HT-29 (cell line): Measurements from ENCODE around the gene MRPL12. TPM values are rescaled to one million over a fixed set of nuclear protein-coding genes. Genes with fewer than 3 reads are reported as not detected.
A peak's percentile ranks its signal among the peaks of the same experiment; 100 is the strongest.

Experiments used
- DNase-seq: peaks from one replicate; pipeline ENCODE4 v3.0.0-alpha.2; 2015; ENCODE audit warnings: low spot score
- total RNA-seq: library from RNA; depleted of rRNA; stranded (reverse); fragments of >200 nt; shearing (Covaris generic); gene quantifications from 2 replicates; pipeline ENCODE4 v1.2.3, GENCODE V29; 2014

Gene MRPL12
- total RNA-seq, 1 experiment from 2014 or later: 88.4 TPM

- no peak for DNase-seq
These were observed 20.5 kb upstream of the MRPL12 start for GRCh38 chr17:81682565-81683207.

DNA sequence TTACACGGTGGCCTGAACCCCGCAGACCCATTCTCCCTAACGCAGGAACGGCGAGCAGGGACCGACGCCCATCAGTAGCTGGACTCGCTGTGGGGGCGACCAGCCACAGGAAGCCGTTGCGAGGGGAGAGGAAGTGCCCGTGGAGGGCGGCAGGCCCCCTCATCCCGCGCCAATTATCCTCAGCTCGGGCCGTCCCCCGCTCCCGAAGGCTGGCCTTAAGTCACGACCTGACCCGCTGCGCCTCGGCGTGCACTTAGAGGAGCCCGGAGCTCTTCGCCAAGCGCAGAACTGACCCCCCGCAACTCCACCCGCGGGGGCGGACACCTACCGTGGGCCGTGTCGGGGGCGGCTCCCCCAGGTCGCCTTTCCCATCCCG lies 20.0 kb upstream of the MRPL12 start:
- DNase-seq: no peak

DNA sequence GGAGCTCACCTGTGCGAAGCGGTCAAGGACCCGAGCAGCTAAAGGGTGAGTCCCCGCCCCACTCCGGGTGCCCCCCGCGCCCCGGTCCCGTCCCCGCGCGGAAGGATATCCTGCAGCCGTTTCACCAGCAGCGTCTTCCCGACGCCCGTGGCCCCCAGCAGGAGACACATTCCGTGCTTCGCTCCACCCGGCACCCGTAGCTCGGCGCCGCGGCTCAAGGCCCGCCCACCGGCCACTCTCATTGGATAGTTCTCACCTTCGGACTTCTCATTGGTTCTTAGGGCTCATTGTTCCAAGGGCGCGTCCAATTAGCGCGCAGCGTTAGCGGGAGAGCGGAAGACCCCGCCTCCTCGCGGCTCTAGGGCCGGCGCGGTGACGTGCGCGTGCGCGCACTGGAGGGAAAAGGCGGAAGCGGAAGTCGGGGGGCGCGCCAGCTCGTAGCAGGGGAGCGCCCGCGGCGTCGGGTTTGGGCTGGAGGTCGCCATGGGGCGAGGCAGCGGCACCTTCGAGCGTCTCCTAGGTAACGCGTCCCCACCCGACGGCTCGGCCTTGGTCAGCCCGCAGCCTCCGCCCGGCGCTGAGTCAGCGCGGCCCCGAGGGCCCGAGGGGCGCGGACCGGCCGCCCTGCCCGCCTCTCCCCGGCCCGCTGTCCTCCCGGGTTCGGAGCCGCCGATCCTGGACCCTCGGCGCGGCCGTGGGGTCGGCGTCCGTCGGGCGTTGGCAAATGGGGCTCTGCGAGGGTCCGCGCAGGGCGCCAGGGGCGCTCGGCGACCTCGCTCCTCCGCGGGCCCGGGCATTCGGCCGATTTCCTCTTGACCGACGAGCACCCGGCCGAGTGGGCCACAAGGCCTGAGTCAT lies 19.4 kb upstream of the MRPL12 start, which contains the start of the genes ARL16 and HGS:
Gene ARL16 (minus strand): TSS at position 214 of the 858 bp plus-strand sequence. CDS start 44 bp downstream, at position 170.
Gene HGS (plus strand): TSS at position 428 of the 858 bp plus-strand sequence. CDS start 56 bp downstream, at position 484.
- peak; percentile 99 for DNase-seq

- DNase-seq: no peak
These were observed 18.7 kb upstream of the MRPL12 start for GRCh38 chr17:81684442-81684911.

DNA sequence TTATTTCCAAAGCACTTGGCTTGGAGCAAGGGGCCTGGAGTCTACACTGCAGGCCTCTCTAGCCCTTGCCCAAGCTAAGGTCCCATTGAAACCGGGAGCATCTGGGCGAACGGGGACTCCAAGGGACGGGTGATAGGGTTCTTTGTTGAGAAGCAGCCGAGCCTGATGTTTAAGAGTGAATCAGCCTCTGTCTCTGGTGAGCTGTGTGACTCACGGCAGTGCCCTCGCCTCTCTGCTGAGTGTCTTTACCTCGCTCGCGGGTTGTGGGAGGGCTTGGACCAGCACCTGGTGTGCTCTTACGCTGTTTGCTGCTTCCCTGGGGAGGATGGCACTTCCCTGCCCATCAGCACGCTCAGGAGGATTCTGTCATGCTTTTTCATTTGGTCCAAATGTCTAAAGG lies 18.1 kb upstream of the MRPL12 start:
- DNase-seq: peak; percentile 29

- no peak for DNase-seq
These were observed 16.6 kb upstream of the MRPL12 start for GRCh38 chr17:81686614-81687013.

DNA sequence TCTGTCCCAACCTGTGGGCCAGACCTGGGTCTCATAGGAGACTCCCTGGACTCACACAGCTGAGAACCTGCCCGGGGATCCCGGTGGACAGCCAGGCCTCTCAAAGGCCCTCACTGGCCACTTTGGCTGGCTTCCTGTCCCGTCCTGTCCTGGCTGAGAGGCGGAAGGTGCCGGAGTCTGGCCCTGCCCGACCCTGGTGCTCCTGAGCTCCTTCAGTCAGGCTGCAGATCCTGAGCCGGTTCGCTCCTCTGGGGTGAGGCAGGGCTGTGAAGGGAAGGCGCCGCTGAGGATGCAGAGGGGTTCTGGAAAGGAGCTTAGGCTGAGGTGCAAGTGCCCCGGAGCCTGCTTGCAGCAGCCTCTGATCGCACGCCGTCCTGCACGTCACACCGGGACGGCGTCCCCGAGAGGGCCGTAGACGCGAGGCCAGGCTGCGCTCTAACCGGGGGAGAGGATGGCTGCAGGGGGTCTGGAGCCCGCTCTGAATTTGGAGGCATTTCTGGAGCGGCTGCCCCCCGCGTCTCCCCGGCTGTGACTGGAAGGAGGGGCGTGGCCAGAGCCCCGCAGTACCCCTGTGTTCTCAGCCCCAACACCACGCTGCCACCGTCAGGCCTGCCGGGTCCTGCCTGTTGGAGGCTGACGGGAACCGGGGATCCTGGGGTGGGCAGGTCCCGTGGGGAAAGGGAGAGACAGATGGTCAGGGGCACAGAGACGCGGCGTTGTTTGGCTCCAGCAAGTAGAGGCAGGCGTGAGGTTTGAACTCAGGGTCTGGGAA lies 15.2 kb upstream of the MRPL12 start:
- DNase-seq: no peak

- no peak for DNase-seq
These were observed 14.6 kb upstream of the MRPL12 start for GRCh38 chr17:81688616-81689015.

GRCh38 chr17:81690066-81690465 lies 13.1 kb upstream of the MRPL12 start:
- no peak for DNase-seq

GRCh38 chr17:81690549-81690948 lies 12.6 kb upstream of the MRPL12 start:
- DNase-seq: no peak

GRCh38 chr17:81691196-81691595 lies 12.0 kb upstream of the MRPL12 start:
- DNase-seq: no peak

GRCh38 chr17:81691608-81692007 lies 11.6 kb upstream of the MRPL12 start:
- no peak for DNase-seq

DNA sequence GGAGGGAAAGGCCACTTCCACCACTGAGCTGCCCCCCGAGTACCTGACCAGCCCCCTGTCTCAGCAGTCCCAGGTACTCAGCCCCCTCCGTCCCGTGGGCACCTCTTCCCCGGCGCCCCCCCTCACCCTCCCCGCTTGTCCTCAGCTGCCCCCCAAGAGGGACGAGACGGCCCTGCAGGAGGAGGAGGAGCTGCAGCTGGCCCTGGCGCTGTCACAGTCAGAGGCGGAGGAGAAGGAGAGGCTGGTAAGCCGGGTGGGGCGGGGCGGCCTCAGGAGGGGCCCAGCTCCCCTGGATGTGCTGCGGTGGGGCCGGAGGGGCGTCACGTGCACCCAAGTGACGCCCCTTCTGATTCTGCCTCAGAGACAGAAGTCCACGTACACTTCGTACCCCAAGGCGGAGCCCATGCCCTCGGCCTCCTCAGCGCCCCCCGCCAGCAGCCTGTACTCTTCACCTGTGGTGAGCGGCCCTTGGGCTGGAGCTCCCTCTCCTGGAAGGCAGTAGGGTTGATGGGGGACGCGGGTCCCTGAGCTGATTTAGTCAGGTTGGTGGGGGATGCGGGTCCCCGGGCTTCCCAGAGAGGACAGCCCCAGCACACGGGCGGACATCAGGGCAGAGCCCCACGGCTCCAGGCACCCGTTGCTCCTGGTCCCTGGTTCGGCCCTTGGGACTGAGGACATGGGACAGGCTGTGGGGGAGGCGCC lies 9.5 kb upstream of the MRPL12 start:
- DNase-seq: no peak

GRCh38 chr17:81694810-81695209 lies 8.4 kb upstream of the MRPL12 start:
- no peak for DNase-seq

DNA sequence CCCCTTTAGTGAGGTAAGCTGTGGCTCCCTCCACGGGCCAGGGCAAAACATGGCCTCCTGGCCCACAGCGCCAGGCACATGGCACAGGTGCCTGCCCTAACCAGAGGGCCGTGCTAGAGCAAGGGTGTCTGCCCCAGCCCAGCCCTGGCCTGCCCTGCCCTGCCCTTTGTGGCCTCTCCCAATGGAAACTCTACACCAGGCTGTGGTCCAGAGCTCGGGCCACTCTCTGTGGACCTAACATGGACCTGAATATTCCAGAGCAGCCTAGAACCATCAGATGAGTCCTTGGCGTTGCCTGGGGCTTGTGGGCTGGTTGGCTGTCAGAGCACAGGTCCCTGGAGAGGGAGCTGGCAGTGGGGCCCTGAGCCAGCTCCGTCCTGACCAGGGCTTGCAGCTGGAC lies 8.0 kb upstream of the MRPL12 start:
- DNase-seq: no peak

DNA sequence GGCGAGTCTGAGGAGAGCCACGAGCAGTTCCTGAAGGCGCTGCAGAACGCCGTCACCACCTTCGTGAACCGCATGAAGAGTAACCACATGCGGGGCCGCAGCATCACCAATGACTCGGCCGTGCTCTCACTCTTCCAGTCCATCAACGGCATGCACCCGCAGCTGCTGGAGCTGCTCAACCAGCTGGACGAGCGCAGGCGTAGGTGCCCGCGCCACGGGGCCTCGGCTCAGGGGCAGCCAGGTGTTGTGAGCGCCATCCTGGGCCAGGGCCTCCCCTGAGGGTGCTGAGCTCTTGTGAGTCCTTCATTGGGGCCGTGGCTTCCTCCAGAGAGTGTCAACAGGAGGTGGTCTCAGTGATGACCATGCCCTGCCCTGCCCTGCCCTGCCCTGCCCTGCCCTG lies 7.4 kb upstream of the MRPL12 start:
- DNase-seq: no peak

DNA sequence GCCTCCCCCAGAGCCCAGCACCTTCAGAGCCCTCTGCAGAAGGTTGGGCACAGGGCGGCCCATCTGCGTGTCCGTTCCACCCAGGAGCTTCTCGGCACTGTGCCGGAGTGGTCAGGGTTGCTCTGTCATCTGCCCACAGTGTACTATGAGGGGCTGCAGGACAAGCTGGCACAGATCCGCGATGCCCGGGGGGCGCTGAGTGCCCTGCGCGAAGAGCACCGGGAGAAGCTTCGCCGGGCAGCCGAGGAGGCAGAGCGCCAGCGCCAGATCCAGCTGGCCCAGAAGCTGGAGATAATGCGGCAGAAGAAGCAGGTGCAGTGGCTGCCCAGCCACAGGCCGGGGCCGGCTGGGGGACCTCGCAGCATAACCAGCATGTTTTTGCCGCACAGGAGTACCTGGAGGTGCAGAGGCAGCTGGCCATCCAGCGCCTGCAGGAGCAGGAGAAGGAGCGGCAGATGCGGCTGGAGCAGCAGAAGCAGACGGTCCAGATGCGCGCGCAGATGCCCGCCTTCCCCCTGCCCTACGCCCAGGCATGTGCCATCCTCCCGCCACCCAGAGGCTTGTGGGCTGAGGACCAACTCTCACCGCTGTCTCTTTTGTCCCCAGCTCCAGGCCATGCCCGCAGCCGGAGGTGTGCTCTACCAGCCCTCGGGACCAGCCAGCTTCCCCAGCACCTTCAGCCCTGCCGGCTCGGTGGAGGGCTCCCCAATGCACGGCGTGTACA lies 6.8 kb upstream of the MRPL12 start:
- no peak for DNase-seq

- no peak for DNase-seq
These were observed 5.7 kb upstream of the MRPL12 start for GRCh38 chr17:81697261-81698044.

- DNase-seq: no peak
These were observed 2.5 kb upstream of the MRPL12 start for GRCh38 chr17:81700353-81701287.
